Left ventricle myocardium inferior (tissue), 1 donor: ENCODE results near the gene DDAH2. TPM values are rescaled to one million over a fixed set of nuclear protein-coding genes. Genes with fewer than 3 reads are reported as not detected.

ENCODE experiments used
- DNase-seq: peaks from one replicate; pipeline ENCODE4 v3.0.0-alpha.2; 2020
- H3K27ac ChIP-seq: fragments of 200-600 bp; replicated peaks from 2 replicates; pipeline ENCODE4 v1.8.0; 2021
- H3K27me3 ChIP-seq: fragments of 200-600 bp; 2 replicates; pipeline ENCODE4 v1.8.0; 2021; ENCODE audit warnings: low read depth
- H3K36me3 ChIP-seq: fragments of 200-600 bp; 2 replicates; pipeline ENCODE4 v1.8.0; 2021
- H3K4me1 ChIP-seq: fragments of 200-600 bp; 2 replicates; pipeline ENCODE4 v1.8.0; 2021
- H3K4me3 ChIP-seq: fragments of 200-600 bp; 2 replicates; pipeline ENCODE4 v1.8.0; 2021; ENCODE audit warnings: mild to moderate bottlenecking, moderate library complexity
- H3K9me3 ChIP-seq: fragments of 200-600 bp; replicated peaks from 2 replicates; pipeline ENCODE4 v1.8.0; 2021
- intact Hi-C: fragments of 100-400 bp; cut with micrococcal nuclease; formaldehyde crosslinking; loops from one replicate; pipeline ENCODE4 v1.11.0; 2022
- total RNA-seq: library from RNA; stranded (reverse); fragmentation: NEBNext Ultra II Directional; extraction: Animal tissue kit (Norgen Biotek cat#: 25700); gene quantifications from one replicate; pipeline ENCODE4 v1.2.1, GENCODE V29; 2021
- TF ChIP-seq, protein P1 (sequence below): fragments of 200-600 bp; IDR thresholded peaks from 2 replicates; pipeline ENCODE4 v1.8.0; 2021; ENCODE audit warnings: antibody characterized with exemption, mild to moderate bottlenecking, borderline replicate concordance
- donor health status: DM: no; HTN: yes; CAD: no; lungs with severe emphysema.

Gene DDAH2
- total RNA-seq, 1 donor from 2014 or later, result 36.1 TPM

GRCh38 chr6:31758281-31758680, 29.2 kb upstream of the DDAH2 start:
- TF ChIP-seq, protein P1, sequence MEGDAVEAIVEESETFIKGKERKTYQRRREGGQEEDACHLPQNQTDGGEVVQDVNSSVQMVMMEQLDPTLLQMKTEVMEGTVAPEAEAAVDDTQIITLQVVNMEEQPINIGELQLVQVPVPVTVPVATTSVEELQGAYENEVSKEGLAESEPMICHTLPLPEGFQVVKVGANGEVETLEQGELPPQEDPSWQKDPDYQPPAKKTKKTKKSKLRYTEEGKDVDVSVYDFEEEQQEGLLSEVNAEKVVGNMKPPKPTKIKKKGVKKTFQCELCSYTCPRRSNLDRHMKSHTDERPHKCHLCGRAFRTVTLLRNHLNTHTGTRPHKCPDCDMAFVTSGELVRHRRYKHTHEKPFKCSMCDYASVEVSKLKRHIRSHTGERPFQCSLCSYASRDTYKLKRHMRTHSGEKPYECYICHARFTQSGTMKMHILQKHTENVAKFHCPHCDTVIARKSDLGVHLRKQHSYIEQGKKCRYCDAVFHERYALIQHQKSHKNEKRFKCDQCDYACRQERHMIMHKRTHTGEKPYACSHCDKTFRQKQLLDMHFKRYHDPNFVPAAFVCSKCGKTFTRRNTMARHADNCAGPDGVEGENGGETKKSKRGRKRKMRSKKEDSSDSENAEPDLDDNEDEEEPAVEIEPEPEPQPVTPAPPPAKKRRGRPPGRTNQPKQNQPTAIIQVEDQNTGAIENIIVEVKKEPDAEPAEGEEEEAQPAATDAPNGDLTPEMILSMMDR, result no peak
- Histone ChIP-seq H3K9me3 (no peaks in the 10 kb centered on the region), H3K4me1 (peaks cover 4% of the 10 kb centered on the region), H3K27ac (no peak overlapping the region), H3K4me3 (no peak overlapping the region), H3K36me3 (no peaks in the 10 kb centered on the region), H3K27me3 (no peaks in the 10 kb centered on the region)
- no peak for DNase-seq
- intact Hi-C loops, result no loop called here

GRCh38 chr6:31752739-31753319, 23.7 kb upstream of the DDAH2 start:
- Histone ChIP-seq H3K4me1 (no peaks in the 10 kb centered on the region), H3K27me3 (no peaks in the 10 kb centered on the region), H3K9me3 (no peaks in the 10 kb centered on the region), H3K4me3 (no peak overlapping the region), H3K36me3 (no peaks in the 10 kb centered on the region), H3K27ac (no peak overlapping the region)
- no peak for DNase-seq
- intact Hi-C loops, result no loop called here
- TF ChIP-seq, protein P1, result no peak

DNA sequence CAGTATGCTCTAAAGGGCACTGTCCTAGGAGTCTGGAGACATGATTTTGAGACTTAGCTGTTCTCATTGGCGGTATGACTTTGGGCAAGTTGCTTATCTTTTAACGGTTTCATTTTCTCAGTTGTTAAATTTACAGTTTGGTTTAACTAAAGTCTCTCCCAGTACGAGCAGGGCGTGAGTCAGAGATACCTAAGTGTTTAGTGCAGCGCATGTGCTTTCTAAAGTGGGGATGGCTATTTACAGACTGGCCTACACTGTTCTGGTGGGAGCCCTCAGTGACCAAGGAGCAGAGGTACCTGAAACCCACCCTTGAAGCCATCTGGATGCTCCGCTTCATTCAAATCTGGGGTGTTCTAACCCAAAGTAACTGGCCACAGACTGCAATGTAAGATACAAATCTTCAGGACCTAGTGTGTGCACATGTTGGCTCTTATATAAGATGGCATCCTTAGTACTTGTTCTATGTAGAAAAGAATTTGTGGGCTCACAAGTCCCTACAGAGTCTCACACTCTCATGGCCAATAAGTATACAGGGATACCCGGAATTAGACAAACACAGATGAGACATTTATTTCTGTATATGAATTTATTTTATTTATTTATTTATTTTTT, 21.4 kb upstream of the DDAH2 start:
- Histone ChIP-seq H3K4me1 (no peaks in the 10 kb centered on the region), H3K36me3 (no peaks in the 10 kb centered on the region), H3K4me3 (no peak overlapping the region), H3K27me3 (no peaks in the 10 kb centered on the region), H3K27ac (no peak overlapping the region), H3K9me3 (no peaks in the 10 kb centered on the region)
- no peak for DNase-seq
- TF ChIP-seq, protein P1, result no peak
- intact Hi-C loops, result no loop called here

- H3K9me3 ChIP-seq, result no peaks in the 10 kb centered on the region
- intact Hi-C loops, result no loop called here
- TF ChIP-seq, protein P1, result no peak
Observed at GRCh38 chr6:31749301-31750036, 20.4 kb upstream of the DDAH2 start.

DNA sequence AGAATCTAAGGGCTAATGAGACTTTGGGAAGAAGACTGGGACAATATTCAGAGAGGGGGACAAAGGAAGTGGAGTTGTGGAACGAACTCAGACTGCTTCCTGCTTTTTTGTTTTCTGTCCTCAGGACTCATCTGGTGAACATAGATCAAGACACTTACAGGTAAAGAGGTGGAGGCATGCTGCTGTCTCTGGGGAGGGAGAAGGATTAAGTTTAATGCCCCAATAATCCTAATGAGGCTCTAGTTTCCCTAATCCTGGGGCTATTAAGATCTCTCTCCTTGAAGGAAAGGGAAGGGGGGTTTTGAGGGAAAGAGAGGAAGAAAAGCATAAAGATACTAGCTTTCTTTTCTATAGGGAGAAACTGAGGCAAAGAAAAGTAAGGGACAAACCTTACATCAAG, 15.3 kb upstream of the DDAH2 start:
- Histone ChIP-seq H3K27ac (no peak overlapping the region), H3K4me1 (peaks cover 12% of the 10 kb centered on the region), H3K36me3 (no peaks in the 10 kb centered on the region), H3K27me3 (no peaks in the 10 kb centered on the region), H3K9me3 (no peaks in the 10 kb centered on the region), H3K4me3 (no peak overlapping the region)
- TF ChIP-seq, protein P1, result no peak
- intact Hi-C loops, result no loop called here
- no peak for DNase-seq

More at GRCh38 chr6:31749301-31750036, 20.4 kb upstream of the DDAH2 start:
- Histone ChIP-seq H3K36me3 (no peaks in the 10 kb centered on the region), H3K4me1 (no peaks in the 10 kb centered on the region), H3K27me3 (no peaks in the 10 kb centered on the region), H3K4me3 (no peak overlapping the region), H3K27ac (no peak overlapping the region)
- DNase-seq, result no peak
